Smooth muscle cell (in vitro differentiated cells): Measurements from ENCODE around the gene PACSIN1. TPM values are rescaled to one million over a fixed set of nuclear protein-coding genes. Genes with fewer than 3 reads are reported as not detected.

ENCODE experiments used
- DNase-seq: peaks from one replicate; lab custom pipeline; 2025; ENCODE audit not compliant: unreplicated experiment; lab: John Stamatoyannopoulos, UW
- H2AFZ ChIP-seq: fragments of 200-600 bp; sonication (generic); 2 replicates; pipeline ENCODE4 v1.6.0; 2016; ENCODE audit warnings: antibody characterized with exemption, low read depth, mild to moderate bottlenecking
- H3F3A ChIP-seq: fragments of 200-600 bp; sonication (generic); 2 replicates; pipeline ENCODE4 v1.6.0; 2017; ENCODE audit warnings: antibody characterized with exemption, low read depth
- H3K27ac ChIP-seq: fragments of 200-600 bp; sonication (generic); 2 replicates; pipeline ENCODE4 v1.5.1; 2016; ENCODE audit warnings: low read depth, mild to moderate bottlenecking
- H3K27me3 ChIP-seq: fragments of 200-600 bp; sonication (generic); 2 replicates; pipeline ENCODE4 v1.6.1; 2016; ENCODE audit warnings: low read depth, mild to moderate bottlenecking
- H3K36me3 ChIP-seq: fragments of 200-600 bp; sonication (generic); 2 replicates; pipeline ENCODE4 v1.5.1; 2016; ENCODE audit warnings: low read depth
- H3K4me1 ChIP-seq: fragments of 200-600 bp; sonication (generic); 2 replicates; pipeline ENCODE4 v1.5.1; 2016; ENCODE audit warnings: low read depth
- H3K4me2 ChIP-seq: fragments of 200-600 bp; sonication (generic); 2 replicates; pipeline ENCODE4 v1.6.0; 2016; ENCODE audit warnings: mild to moderate bottlenecking
- H3K4me3 ChIP-seq: fragments of 200-600 bp; sonication (generic); 2 replicates; pipeline ENCODE4 v1.5.1; 2016; ENCODE audit warnings: mild to moderate bottlenecking
- H3K79me2 ChIP-seq: fragments of 200-600 bp; sonication (generic); 2 replicates; pipeline ENCODE4 v1.6.0; 2016; ENCODE audit warnings: low read depth, mild to moderate bottlenecking
- H3K9ac ChIP-seq: fragments of 200-600 bp; sonication (generic); 2 replicates; pipeline ENCODE4 v1.6.0; 2016; ENCODE audit warnings: low read depth
- H3K9me3 ChIP-seq: fragments of 200-600 bp; sonication (generic); replicated peaks from 2 replicates; pipeline ENCODE4 v1.5.1; 2016; ENCODE audit warnings: low read depth
- H4K20me1 ChIP-seq: fragments of 200-600 bp; sonication (generic); 2 replicates; pipeline ENCODE4 v1.6.0; 2016; ENCODE audit warnings: low read depth
- WGBS: methylation state at CpG from one replicate; pipeline ENCODE4 v1.1.7; 2016; ENCODE audit warnings: low lambda C conversion rate; 5-methylcytosine and 5-hydroxymethylcytosine counted together
- polyA plus RNA-seq: library from polyadenylated mRNA; unstranded; fragments of >200 nt; fragmentation: Nextera tagmentation; extraction: Ambion mirVana; gene quantifications from 2 replicates; pipeline ENCODE4 v1.2.1, GENCODE V29; 2016
- total RNA-seq: library from RNA; depleted of rRNA; stranded (reverse); fragments of >200 nt; gene quantifications from 2 replicates; pipeline ENCODE4 v1.2.3, GENCODE V29; 2014
- TF ChIP-seq, protein P1 (sequence below): fragments of 200-600 bp; sonication (generic); IDR thresholded peaks from 2 replicates; pipeline ENCODE4 v1.5.1; 2017; ENCODE audit warnings: borderline replicate concordance, mild to moderate bottlenecking, antibody characterized with exemption; ENCODE audit not compliant: insufficient read depth, poor library complexity, severe bottlenecking

PACSIN1 gene
- total and polyA plus RNA-seq, 2 experiments from 2014 or later: not detected

DNA sequence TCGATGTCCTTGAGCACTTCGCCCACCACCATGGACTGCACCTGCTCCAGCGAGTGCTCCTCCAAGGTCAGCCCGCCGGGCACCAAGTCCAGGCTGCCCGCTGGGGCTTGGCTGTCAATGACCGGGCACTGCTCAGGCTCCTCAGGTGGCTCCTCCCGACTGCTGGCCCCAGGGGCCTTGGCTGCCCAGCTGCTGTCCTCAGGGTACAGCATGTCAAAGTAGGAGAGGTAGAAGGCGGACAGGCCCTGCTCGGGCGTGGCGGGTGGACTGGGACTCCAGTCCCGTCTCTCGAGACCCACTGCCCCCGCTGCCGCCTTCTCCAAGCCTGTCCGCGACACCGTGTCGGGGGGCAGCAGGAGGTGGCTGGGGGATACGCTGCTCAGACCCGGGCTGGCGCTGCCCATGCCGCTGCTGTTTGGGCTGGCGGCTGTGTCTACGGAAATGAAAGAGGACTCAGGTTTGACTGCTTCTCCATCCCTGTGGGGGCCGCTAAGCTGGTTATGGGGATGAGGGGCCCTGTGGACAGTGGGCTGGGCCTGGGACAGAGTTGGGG lies 78.3 kb downstream of the PACSIN1 start:
- 95% methylated on average over 25 of the region's 27 CpGs for WGBS

DNA sequence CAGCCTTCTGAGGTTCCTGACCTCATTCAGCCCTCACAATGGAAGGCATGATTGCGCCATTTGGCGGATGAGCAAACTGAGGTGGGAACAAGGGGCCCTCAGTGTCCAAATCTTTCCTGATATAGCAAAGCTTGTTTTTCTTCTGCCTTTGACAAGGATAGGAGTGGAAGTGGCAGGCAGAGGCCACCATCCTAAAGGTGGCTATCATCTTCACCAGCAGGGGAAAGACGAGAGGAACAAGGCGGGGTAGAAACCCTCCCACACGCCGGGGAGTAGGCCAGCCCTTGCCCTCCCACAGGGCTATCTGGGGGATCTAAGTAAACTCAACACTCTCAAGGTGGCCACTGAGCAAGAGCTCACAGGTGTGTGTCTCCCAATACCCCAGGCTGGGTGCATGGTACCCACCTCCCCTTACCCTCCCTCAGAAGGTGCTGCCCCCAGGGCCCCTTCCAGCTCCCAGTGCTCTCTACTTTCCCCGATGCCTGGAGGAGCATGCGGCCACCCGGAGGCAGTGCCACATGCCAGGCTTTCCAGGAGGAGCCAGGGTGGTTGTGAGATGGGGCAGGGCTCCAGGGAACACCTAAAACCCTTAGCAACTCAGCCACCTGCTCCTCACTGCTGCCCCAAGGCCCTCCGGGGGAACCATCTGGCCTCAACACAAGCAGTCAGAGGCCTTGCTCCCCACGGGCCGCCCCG lies 79.0 kb downstream of the PACSIN1 start:
- 90% methylated on average over 13 of the region's 13 CpGs for WGBS

More for the DNA sequence above, 78.3 kb downstream of the PACSIN1 start:
- Histone ChIP-seq H3K4me1 (no peaks in the 10 kb centered on the region), H3K4me2 (no peak overlapping the region), H3K4me3 (no peak overlapping the region), H3K36me3 (no peaks in the 10 kb centered on the region), H3F3A (no peaks in the 10 kb centered on the region), H3K27ac (no peak overlapping the region), H4K20me1 (no peaks in the 10 kb centered on the region), H3K9me3 (no peaks in the 10 kb centered on the region), H2AFZ (no peak overlapping the region), H3K79me2 (no peaks in the 10 kb centered on the region), H3K27me3 (no peaks in the 10 kb centered on the region), H3K9ac (no peak overlapping the region)
- TF ChIP-seq, protein P1, sequence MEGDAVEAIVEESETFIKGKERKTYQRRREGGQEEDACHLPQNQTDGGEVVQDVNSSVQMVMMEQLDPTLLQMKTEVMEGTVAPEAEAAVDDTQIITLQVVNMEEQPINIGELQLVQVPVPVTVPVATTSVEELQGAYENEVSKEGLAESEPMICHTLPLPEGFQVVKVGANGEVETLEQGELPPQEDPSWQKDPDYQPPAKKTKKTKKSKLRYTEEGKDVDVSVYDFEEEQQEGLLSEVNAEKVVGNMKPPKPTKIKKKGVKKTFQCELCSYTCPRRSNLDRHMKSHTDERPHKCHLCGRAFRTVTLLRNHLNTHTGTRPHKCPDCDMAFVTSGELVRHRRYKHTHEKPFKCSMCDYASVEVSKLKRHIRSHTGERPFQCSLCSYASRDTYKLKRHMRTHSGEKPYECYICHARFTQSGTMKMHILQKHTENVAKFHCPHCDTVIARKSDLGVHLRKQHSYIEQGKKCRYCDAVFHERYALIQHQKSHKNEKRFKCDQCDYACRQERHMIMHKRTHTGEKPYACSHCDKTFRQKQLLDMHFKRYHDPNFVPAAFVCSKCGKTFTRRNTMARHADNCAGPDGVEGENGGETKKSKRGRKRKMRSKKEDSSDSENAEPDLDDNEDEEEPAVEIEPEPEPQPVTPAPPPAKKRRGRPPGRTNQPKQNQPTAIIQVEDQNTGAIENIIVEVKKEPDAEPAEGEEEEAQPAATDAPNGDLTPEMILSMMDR: no peak
- no peak for DNase-seq

DNA sequence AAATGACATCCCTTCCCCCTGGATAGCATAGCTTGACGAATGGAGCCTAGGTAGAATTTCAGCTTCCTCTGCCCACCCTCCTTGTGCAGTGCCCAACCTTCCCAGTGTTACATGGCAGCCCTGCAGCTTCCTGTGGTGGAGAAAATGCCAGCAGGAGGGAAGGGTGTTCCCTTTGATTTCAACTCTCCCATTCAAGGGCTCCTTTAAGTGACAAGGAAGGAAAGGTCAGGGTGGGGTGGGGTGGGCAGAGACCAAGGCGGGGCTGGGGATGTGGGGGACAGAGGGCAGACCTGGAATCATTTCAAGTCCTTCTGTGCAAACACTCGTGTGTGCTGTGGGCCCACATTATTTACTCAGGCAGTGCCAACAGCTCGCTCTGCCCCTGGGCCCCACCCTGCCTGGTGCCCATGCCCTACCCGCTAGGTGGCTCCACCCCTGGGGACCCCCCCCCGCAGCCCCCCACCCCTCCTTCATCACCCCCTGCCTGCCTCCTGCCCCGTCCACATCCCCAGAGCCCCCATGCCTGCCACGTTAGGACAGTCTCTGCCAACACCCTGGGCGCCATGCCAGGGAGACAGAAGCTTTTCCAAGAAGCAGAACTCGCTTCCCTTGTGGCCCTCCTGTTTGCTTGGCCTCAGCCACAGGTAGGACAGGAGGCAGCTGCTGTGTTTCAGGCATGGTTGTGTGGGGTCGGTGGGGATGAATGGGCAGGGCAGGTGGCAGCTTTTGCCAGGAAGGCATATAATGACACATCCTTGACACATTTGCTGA lies 80.9 kb downstream of the PACSIN1 start:
- H3K4me1 ChIP-seq: no peaks in the 10 kb centered on the region
- WGBS: 78% methylated on average over 10 of the region's 11 CpGs
- no peak overlapping the region for H3K9ac ChIP-seq
- H3K4me3 ChIP-seq: no peak overlapping the region
- no peaks in the 10 kb centered on the region for H3K36me3 ChIP-seq
- no peak overlapping the region for H2AFZ ChIP-seq
- H3K9me3 ChIP-seq: no peaks in the 10 kb centered on the region
- no peaks in the 10 kb centered on the region for H3K27me3 ChIP-seq
- TF ChIP-seq, protein P1: no peak
- no peak overlapping the region for H3K4me2 ChIP-seq
- H3K79me2 ChIP-seq: no peaks in the 10 kb centered on the region
- no peak overlapping the region for H3K27ac ChIP-seq
- H3F3A ChIP-seq: no peaks in the 10 kb centered on the region
- no peak for DNase-seq
- no peaks in the 10 kb centered on the region for H4K20me1 ChIP-seq

More for the DNA sequence above, 79.0 kb downstream of the PACSIN1 start:
- H2AFZ ChIP-seq: no peak overlapping the region
- H3K4me3 ChIP-seq: no peak overlapping the region
- H3F3A ChIP-seq: no peaks in the 10 kb centered on the region
- H3K9me3 ChIP-seq: no peaks in the 10 kb centered on the region
- no peak overlapping the region for H3K9ac ChIP-seq
- TF ChIP-seq, protein P1: no peak
- no peaks in the 10 kb centered on the region for H4K20me1 ChIP-seq
- H3K4me1 ChIP-seq: no peaks in the 10 kb centered on the region
- no peaks in the 10 kb centered on the region for H3K79me2 ChIP-seq
- no peak for DNase-seq
- no peak overlapping the region for H3K4me2 ChIP-seq
- H3K27me3 ChIP-seq: no peaks in the 10 kb centered on the region
- H3K27ac ChIP-seq: no peak overlapping the region
- H3K36me3 ChIP-seq: no peaks in the 10 kb centered on the region
